IPS-NIHi7 (cell line): Measurements from ENCODE around the gene PI16.

Experiments used
- DNase-seq: peaks from one replicate; pipeline ENCODE4 v3.0.0; 2012; ENCODE audit warnings: mixed read lengths; ENCODE audit errors: extremely low spot score

PI16 gene

GRCh38 chr6:36999751-37000125 is 45.2 kb downstream of the PI16 start:
- no peak for DNase-seq

- no peak for DNase-seq
Measured at GRCh38 chr6:37004044-37004980, 49.8 kb downstream of the PI16 start.

- no peak for DNase-seq
Measured at GRCh38 chr6:37005061-37005810, 50.7 kb downstream of the PI16 start, which contains the start of gene FGD2. FGD2 (plus strand) TSS chr6:37005655; CDS start chr6:37005818, 163 bp downstream.

GRCh38 chr6:37005827-37006567 is 51.5 kb downstream of the PI16 start:
- DNase-seq: no peak

GRCh38 chr6:37006793-37007339 is 52.3 kb downstream of the PI16 start:
- DNase-seq: no peak

GRCh38 chr6:37007340-37008043 is 53.0 kb downstream of the PI16 start:
- no peak for DNase-seq

GRCh38 chr6:37008484-37009465 is 54.2 kb downstream of the PI16 start:
- no peak for DNase-seq

GRCh38 chr6:37010402-37010892 is 55.9 kb downstream of the PI16 start:
- DNase-seq: no peak

- DNase-seq: no peak
Measured at GRCh38 chr6:37011656-37012378, 57.3 kb downstream of the PI16 start.

- peak; percentile 41 for DNase-seq
Measured at GRCh38 chr6:37013516-37014491, 59.3 kb downstream of the PI16 start.
